Activated naive CD8-positive, alpha-beta T cell treated with anti-CD3 and anti-CD28 coated beads, Interleukin-2, amount 10 ng/mL, durations not matched to agents 7 days and 5 days (primary cell): Measurements from ENCODE around the gene CRYBG3. TPM values are rescaled to one million over a fixed set of nuclear protein-coding genes. Genes with fewer than 3 reads are reported as not detected.

Source experiments
- ATAC-seq: fragments of 150-1000 bp; cut with Tn5 transposase; one replicate; pipeline ENCODE4 v1.10.0; 2021; ENCODE audit warnings: low read depth, moderate library complexity
- POLR2A ChIA-PET: fragments of 350-600 bp; sonication (Branson Sonifier 250); formaldehyde crosslinking; loops from one replicate; lab custom pipeline; 2021; ENCODE audit warnings: antibody characterized with exemption; lab: Charles Lee
- DNase-seq: peaks from one replicate; pipeline ENCODE4 v3.0.0; 2021
- H3K27ac Mint-ChIP-seq: one replicate; pipeline ENCODE4 v1.8.0; 2022; ENCODE audit warnings: mild to moderate bottlenecking, mixed read lengths
- H3K27me3 Mint-ChIP-seq: one replicate; pipeline ENCODE4 v1.8.0; 2022; ENCODE audit warnings: mild to moderate bottlenecking, moderate library complexity, mixed read lengths
- H3K36me3 Mint-ChIP-seq: one replicate; pipeline ENCODE4 v1.8.0; 2021; ENCODE audit warnings: mild to moderate bottlenecking, mixed read lengths
- H3K4me1 Mint-ChIP-seq: one replicate; pipeline ENCODE4 v1.8.0; 2021; ENCODE audit warnings: mixed read lengths
- H3K4me3 Mint-ChIP-seq: one replicate; pipeline ENCODE4 v1.8.0; 2022; ENCODE audit warnings: mild to moderate bottlenecking, moderate library complexity, mixed read lengths
- H3K9me3 Mint-ChIP-seq: one replicate; pipeline ENCODE4 v1.8.0; 2021; ENCODE audit warnings: mixed read lengths
- total RNA-seq, 2 experiments: library from RNA; stranded (reverse); gene quantifications; one replicate each; pipeline ENCODE4 v1.2.3, GENCODE V29; 2021

Gene CRYBG3
- total RNA-seq, 2 experiments from 2014 or later: 5.3 to 5.7 TPM

- Mint-ChIP-seq H3K27me3 (peaks cover 3% of the 10 kb centered on the region), H3K4me3 (no peak overlapping the region)
- POLR2A ChIA-PET: no interaction called here
These were observed 38.6 kb downstream of the CRYBG3 start for GRCh38 chr3:97860364-97860763.

GRCh38 chr3:97862582-97862981 is 40.8 kb downstream of the CRYBG3 start:
- POLR2A ChIA-PET: no interaction called here
- Mint-ChIP-seq H3K9me3 (no peaks in the 10 kb centered on the region), H3K27me3 (no peaks in the 10 kb centered on the region), H3K27ac (no peak overlapping the region), H3K4me1 (peaks cover 1% of the 10 kb centered on the region), H3K36me3 (no peaks in the 10 kb centered on the region), H3K4me3 (no peak overlapping the region)
- no peak for ATAC-seq
- no peak for DNase-seq

More at GRCh38 chr3:97860364-97860763, 38.6 kb downstream of the CRYBG3 start:
- H3K36me3 Mint-ChIP-seq: no peaks in the 10 kb centered on the region
- peaks cover 1% of the 10 kb centered on the region for H3K9me3 Mint-ChIP-seq
- H3K4me1 Mint-ChIP-seq: peaks cover 1% of the 10 kb centered on the region
- DNase-seq (no peak), ATAC-seq (no peak)
- no peak overlapping the region for H3K27ac Mint-ChIP-seq

DNA sequence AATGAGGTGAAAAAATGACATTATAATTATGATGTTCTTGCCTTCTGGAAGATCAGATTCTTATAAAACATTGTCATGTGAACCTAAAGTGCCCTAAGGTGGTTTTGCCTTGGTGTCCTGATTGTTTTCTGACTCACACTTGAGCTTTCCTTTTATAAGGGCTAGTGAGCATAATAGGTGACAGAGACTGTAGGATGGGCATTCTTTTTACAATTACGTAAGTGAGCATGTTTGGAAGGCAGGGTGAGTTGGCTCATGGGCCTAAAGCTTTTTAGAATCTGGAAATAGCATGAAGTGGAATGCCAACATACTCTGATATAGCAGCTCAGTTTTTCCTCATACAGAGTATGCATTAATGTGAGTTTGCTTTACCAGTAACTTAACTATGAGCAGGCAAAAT is 41.2 kb downstream of the CRYBG3 start:
- no peak overlapping the region for H3K27ac Mint-ChIP-seq

GRCh38 chr3:97863775-97864174 is 42.0 kb downstream of the CRYBG3 start:
- H3K36me3 Mint-ChIP-seq: no peaks in the 10 kb centered on the region
- H3K4me3 Mint-ChIP-seq: no peak overlapping the region
- no peaks in the 10 kb centered on the region for H3K27me3 Mint-ChIP-seq
- no peaks in the 10 kb centered on the region for H3K9me3 Mint-ChIP-seq
- no peak for ATAC-seq
- H3K4me1 Mint-ChIP-seq: peaks cover 1% of the 10 kb centered on the region
- DNase-seq: no peak
- POLR2A ChIA-PET: no interaction called here
- H3K27ac Mint-ChIP-seq: no peak overlapping the region

More for the DNA sequence above, 41.2 kb downstream of the CRYBG3 start:
- DNase-seq (no peak), ATAC-seq (no peak)
- Mint-ChIP-seq H3K4me3 (no peak overlapping the region), H3K9me3 (no peaks in the 10 kb centered on the region), H3K4me1 (peaks cover 1% of the 10 kb centered on the region), H3K36me3 (no peaks in the 10 kb centered on the region), H3K27me3 (no peaks in the 10 kb centered on the region)
- POLR2A ChIA-PET: no interaction called here

DNA sequence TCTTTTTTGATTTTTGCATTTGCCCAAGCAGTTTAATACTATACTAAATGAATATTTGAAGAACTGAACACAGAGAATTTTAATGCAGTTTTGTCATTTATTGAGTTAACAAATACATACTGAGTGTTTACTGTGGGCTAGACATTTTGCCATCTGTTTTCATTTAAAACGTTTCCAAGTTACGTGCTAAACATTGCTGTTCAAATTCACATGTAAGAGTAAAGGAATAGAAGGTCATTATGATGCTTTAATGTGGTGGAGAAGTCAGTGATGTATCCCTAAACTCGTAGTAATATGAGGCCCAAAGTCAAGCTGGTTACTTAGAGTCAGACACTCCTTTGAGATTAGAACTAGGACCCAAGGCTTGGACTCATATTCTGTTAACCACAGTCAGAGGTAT is 49.4 kb downstream of the CRYBG3 start:
- POLR2A ChIA-PET: no interaction called here
- Mint-ChIP-seq H3K27me3 (no peaks in the 10 kb centered on the region), H3K4me1 (no peaks in the 10 kb centered on the region), H3K36me3 (no peaks in the 10 kb centered on the region), H3K9me3 (no peaks in the 10 kb centered on the region), H3K27ac (no peak overlapping the region), H3K4me3 (no peak overlapping the region)
- ATAC-seq: no peak
- DNase-seq: no peak

- peak; percentile 58 for ATAC-seq
- no peaks in the 10 kb centered on the region for H3K27me3 Mint-ChIP-seq
- no peaks in the 10 kb centered on the region for H3K4me1 Mint-ChIP-seq
- no peaks in the 10 kb centered on the region for H3K9me3 Mint-ChIP-seq
- no peaks in the 10 kb centered on the region for H3K36me3 Mint-ChIP-seq
- no peak for DNase-seq
- H3K4me3 Mint-ChIP-seq: peak overlapping the region; percentile 11
- peak overlapping the region; percentile 30 for H3K27ac Mint-ChIP-seq
- POLR2A ChIA-PET: no interaction called here
These were observed 50.2 kb downstream of the CRYBG3 start for GRCh38 chr3:97871801-97872524.

DNA sequence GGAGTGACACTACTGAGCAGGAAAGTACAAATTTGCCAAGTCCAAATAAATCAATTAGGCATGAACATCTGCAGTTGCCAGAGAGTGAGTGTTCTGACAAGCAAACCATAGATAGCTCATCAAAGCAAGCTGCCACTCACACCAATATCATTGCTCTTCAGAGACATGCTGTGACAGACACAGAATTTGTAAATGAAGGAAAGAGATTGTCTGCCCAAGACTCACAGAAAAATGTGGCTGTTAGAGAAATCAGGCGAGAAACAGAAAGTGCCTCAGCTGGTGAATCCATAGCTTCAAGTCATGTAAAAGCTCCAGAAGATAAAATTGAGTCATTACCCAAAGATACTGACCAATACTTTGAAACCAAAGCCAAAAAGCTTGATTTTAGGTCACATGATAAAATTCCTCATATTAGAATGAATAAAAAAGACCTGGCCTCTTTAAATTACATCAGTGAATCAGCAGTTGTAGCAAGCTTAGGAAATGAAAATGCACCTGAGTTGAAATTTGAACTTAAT is 50.8 kb downstream of the CRYBG3 start:
- H3K4me3 Mint-ChIP-seq: peak overlapping the region; percentile 24
- no peak for DNase-seq
- peak overlapping the region; percentile 13 for H3K27ac Mint-ChIP-seq
- H3K4me1 Mint-ChIP-seq: no peaks in the 10 kb centered on the region
- no peaks in the 10 kb centered on the region for H3K27me3 Mint-ChIP-seq
- no peak for ATAC-seq
- POLR2A ChIA-PET: no interaction called here
- H3K9me3 Mint-ChIP-seq: no peaks in the 10 kb centered on the region
- H3K36me3 Mint-ChIP-seq: no peaks in the 10 kb centered on the region

DNA sequence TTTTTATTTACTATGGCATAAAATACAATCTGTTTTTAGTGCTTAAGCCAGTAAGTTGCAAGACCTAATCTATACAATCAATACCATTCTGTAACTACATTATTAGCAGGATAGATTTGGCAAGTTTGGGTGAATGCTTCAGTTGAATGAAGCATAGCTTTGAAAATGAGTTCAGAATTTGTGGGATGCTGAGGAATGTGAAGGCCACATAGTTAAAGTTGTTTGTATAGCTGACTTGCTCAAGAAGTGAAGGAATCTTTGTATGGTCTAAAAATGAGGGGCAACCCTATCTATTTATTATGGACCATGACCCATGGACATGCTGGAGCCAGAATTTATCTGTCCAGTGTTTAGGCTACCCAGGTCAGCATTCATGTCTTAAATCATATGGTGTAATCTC is 58.5 kb downstream of the CRYBG3 start:
- POLR2A ChIA-PET: no interaction called here
- no peak overlapping the region for H3K4me3 Mint-ChIP-seq
- peaks cover 2% of the 10 kb centered on the region for H3K36me3 Mint-ChIP-seq
- no peak for ATAC-seq
- DNase-seq: no peak
- H3K27me3 Mint-ChIP-seq: no peaks in the 10 kb centered on the region
- no peaks in the 10 kb centered on the region for H3K9me3 Mint-ChIP-seq
- peaks cover 3% of the 10 kb centered on the region for H3K4me1 Mint-ChIP-seq
- no peak overlapping the region for H3K27ac Mint-ChIP-seq

DNA sequence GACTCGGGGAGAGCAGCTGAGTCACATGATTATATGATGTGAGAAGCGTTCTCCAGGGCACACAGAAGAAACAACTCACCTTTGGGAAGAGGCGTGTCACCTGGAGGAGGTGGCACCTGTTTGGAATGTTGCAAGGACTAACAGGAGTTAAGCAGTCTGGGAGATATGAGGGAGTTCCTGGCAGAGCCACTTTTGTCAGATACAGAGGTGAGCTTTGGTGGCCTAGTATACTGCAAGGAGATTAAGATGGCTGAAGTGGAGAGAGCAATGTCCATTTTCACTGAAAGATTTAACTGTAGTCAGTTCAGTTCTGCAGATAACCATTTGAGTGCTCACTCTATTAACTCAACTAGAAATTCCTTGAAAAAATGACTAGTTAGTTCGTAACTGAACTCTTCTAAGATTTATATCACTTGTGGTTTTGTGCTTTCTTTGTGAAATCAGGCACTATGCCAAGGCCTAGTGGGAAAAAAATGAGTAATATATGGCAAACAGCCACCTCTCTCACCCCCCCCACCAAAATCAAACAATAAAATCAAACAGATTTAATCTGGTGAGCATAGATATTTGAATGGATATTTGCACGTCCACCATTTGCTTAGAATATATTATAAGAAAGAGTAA is 61.3 kb downstream of the CRYBG3 start:
- H3K36me3 Mint-ChIP-seq: peaks cover 2% of the 10 kb centered on the region
- ATAC-seq (no peak), DNase-seq (no peak)
- no peak overlapping the region for H3K27ac Mint-ChIP-seq
- H3K4me1 Mint-ChIP-seq: peaks cover 3% of the 10 kb centered on the region
- H3K4me3 Mint-ChIP-seq: no peak overlapping the region
- no peaks in the 10 kb centered on the region for H3K9me3 Mint-ChIP-seq
- POLR2A ChIA-PET: no interaction called here
- no peaks in the 10 kb centered on the region for H3K27me3 Mint-ChIP-seq

- peaks cover 3% of the 10 kb centered on the region for H3K4me1 Mint-ChIP-seq
- no peaks in the 10 kb centered on the region for H3K27me3 Mint-ChIP-seq
- no peak for ATAC-seq
- no peak overlapping the region for H3K27ac Mint-ChIP-seq
- H3K9me3 Mint-ChIP-seq: no peaks in the 10 kb centered on the region
- H3K36me3 Mint-ChIP-seq: peaks cover 2% of the 10 kb centered on the region
- DNase-seq: no peak
- POLR2A ChIA-PET: no interaction called here
- H3K4me3 Mint-ChIP-seq: no peak overlapping the region
These were observed 61.9 kb downstream of the CRYBG3 start for GRCh38 chr3:97883736-97884135.

GRCh38 chr3:97884586-97885123 is 62.8 kb downstream of the CRYBG3 start:
- Mint-ChIP-seq H3K4me3 (no peak overlapping the region), H3K27me3 (no peaks in the 10 kb centered on the region), H3K27ac (no peak overlapping the region), H3K36me3 (peaks cover 2% of the 10 kb centered on the region), H3K9me3 (no peaks in the 10 kb centered on the region), H3K4me1 (peaks cover 3% of the 10 kb centered on the region)
- ATAC-seq (no peak), DNase-seq (no peak)
- POLR2A ChIA-PET: no interaction called here

DNA sequence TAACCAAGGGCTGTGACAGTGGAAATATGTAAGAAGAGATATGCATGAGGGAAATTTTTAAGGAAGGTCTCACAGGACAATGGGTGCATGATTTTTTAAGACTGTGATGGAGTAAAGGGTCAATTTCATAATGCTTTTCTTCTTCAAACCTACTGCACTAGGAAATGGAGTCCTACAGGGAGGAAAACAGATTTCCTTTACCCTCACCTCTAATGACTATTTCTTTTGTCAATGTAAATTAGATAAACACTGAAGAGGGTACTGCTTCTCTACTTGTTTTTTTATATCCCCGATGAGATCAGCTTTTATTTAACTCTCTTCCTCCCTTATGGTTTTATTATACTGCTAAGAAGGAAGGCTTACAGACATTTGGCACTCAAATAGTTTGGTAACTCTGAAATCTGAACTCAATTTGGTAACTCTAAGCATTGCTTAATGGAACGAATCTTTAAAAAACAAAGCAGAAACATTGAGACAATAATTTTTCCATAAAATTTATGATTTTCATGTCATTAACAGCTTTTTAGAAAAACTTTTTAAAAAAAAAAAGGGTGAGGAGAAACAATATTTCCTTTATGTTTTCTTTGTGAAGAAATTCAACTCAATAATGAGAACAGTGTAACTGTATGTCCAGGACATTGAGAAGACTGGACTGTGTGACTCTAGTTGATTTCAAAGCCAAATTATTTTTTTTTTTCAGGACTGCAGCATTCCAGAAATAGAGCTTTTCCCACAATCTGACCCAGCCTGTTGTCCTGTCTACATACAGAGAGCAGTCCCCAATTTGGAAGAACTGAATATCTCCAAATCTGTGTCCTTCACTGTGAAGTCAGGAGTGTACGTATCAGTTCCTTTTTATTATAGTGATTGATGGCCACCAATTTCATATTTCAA is 64.4 kb downstream of the CRYBG3 start:
- peaks cover 3% of the 10 kb centered on the region for H3K4me1 Mint-ChIP-seq
- ATAC-seq (no peak), DNase-seq (no peak)
- H3K4me3 Mint-ChIP-seq: no peak overlapping the region
- no peaks in the 10 kb centered on the region for H3K27me3 Mint-ChIP-seq
- no peaks in the 10 kb centered on the region for H3K9me3 Mint-ChIP-seq
- H3K36me3 Mint-ChIP-seq: peaks cover 2% of the 10 kb centered on the region
- POLR2A ChIA-PET: no interaction called here
- no peak overlapping the region for H3K27ac Mint-ChIP-seq

- Mint-ChIP-seq H3K36me3 (no peaks in the 10 kb centered on the region), H3K4me3 (no peak overlapping the region), H3K9me3 (no peaks in the 10 kb centered on the region), H3K27ac (no peak overlapping the region), H3K27me3 (no peaks in the 10 kb centered on the region), H3K4me1 (no peaks in the 10 kb centered on the region)
- ATAC-seq (no peak), DNase-seq (no peak)
- POLR2A ChIA-PET: no interaction called here
These were observed 68.0 kb downstream of the CRYBG3 start for GRCh38 chr3:97889814-97890213.
